Fibroblast of peridontal ligament (primary cell): ENCODE results near the gene KRIT1.
"Not testable (repeated sequence)": the region's sequence is repeated elsewhere in the genome, so short reads cannot be mapped to it uniquely, and the experiment has no call there.

ENCODE experiments used
- DNase-seq: peaks from one replicate; pipeline ENCODE4 v3.0.0-alpha.2; 2010; ENCODE audit errors: extremely low read depth

KRIT1 gene

GRCh38 chr7:92250603-92251002 is 4.9 kb upstream of the KRIT1 start:
- no peak for DNase-seq

GRCh38 chr7:92246360-92247101 is 817 bp upstream of the KRIT1 start:
- peak; percentile 35 for DNase-seq

GRCh38 chr7:92244808-92245486 is 767 bp downstream of the KRIT1 start:
- DNase-seq, result peak; percentile 44

- no peak for DNase-seq
Measured at GRCh38 chr7:92242972-92243371, 2.7 kb downstream of the KRIT1 start.

- no peak for DNase-seq
Measured at GRCh38 chr7:92230547-92230946, 15.2 kb downstream of the KRIT1 start.

GRCh38 chr7:92228742-92229141 is 17.0 kb downstream of the KRIT1 start:
- no peak for DNase-seq

GRCh38 chr7:92228100-92228499 is 17.6 kb downstream of the KRIT1 start:
- DNase-seq, result no peak

GRCh38 chr7:92226981-92227380 is 18.7 kb downstream of the KRIT1 start:
- peak; percentile 65 for DNase-seq

- DNase-seq, result no peak
Measured at GRCh38 chr7:92221766-92222165, 23.9 kb downstream of the KRIT1 start.

GRCh38 chr7:92206672-92207071 is 39.0 kb downstream of the KRIT1 start:
- no peak for DNase-seq

- no peak for DNase-seq
Measured at GRCh38 chr7:92205987-92206386, 39.7 kb downstream of the KRIT1 start.

- no peak for DNase-seq
Measured at GRCh38 chr7:92200791-92201190, 44.9 kb downstream of the KRIT1 start.

- DNase-seq, result no peak
Measured at GRCh38 chr7:92192326-92192725, 53.4 kb downstream of the KRIT1 start.

- not testable (repeated sequence) for DNase-seq
Measured at GRCh38 chr7:92189246-92189645, 56.5 kb downstream of the KRIT1 start.

GRCh38 chr7:92184294-92184693 is 61.4 kb downstream of the KRIT1 start:
- DNase-seq, result not testable (repeated sequence)

- DNase-seq, result peak; percentile 73
Measured at GRCh38 chr7:92178928-92179924, 66.5 kb downstream of the KRIT1 start, which contains the start of gene LRRD1. Gene LRRD1 (minus strand): TSS chr7:92179142. CDS start chr7:92165202, 13,940 bp downstream.

GRCh38 chr7:92177362-92177761 is 68.4 kb downstream of the KRIT1 start:
- peak; percentile 56 for DNase-seq

GRCh38 chr7:92169529-92169928 is 76.2 kb downstream of the KRIT1 start:
- DNase-seq, result not testable (repeated sequence)

- DNase-seq, result no peak
Measured at GRCh38 chr7:92161271-92161670, 84.4 kb downstream of the KRIT1 start.

- DNase-seq, result peak; percentile 98
Measured at GRCh38 chr7:92158660-92159575, 86.8 kb downstream of the KRIT1 start.

GRCh38 chr7:92156990-92157389 is 88.7 kb downstream of the KRIT1 start:
- DNase-seq, result peak; percentile 80
